ENCODE data around the gene HEATR5B.
"Not testable (repeated sequence)": the region's sequence is repeated elsewhere in the genome, so short reads cannot be mapped to it uniquely, and the experiment has no call there.

HEATR5B gene

DNA sequence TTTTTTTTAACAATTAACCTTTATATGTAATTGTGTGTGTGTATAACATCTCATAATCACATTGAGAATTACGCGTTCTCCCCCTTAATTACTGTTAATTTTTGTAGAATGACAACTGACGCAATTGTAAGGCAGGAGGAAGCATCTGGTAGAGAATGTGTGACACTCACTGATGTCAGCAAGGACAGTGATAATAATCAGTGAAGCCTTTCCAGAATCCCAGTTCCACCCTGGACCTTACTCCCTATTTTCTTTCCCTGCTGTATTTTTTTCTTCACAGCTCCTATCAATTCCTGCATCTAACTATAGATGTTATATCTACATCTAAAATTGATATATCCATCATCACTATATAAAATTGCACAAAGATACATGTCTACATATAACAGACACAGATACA, 101.7 kb downstream of the HEATR5B start:
- no peak for DNase-seq (ENCODE audit: extremely low read depth, low read depth)
- TF ChIP-seq, protein P1, sequence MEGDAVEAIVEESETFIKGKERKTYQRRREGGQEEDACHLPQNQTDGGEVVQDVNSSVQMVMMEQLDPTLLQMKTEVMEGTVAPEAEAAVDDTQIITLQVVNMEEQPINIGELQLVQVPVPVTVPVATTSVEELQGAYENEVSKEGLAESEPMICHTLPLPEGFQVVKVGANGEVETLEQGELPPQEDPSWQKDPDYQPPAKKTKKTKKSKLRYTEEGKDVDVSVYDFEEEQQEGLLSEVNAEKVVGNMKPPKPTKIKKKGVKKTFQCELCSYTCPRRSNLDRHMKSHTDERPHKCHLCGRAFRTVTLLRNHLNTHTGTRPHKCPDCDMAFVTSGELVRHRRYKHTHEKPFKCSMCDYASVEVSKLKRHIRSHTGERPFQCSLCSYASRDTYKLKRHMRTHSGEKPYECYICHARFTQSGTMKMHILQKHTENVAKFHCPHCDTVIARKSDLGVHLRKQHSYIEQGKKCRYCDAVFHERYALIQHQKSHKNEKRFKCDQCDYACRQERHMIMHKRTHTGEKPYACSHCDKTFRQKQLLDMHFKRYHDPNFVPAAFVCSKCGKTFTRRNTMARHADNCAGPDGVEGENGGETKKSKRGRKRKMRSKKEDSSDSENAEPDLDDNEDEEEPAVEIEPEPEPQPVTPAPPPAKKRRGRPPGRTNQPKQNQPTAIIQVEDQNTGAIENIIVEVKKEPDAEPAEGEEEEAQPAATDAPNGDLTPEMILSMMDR (IDR thresholded peaks at IDR 0.05; ENCODE audit: low read depth, low read length): no peak

DNA sequence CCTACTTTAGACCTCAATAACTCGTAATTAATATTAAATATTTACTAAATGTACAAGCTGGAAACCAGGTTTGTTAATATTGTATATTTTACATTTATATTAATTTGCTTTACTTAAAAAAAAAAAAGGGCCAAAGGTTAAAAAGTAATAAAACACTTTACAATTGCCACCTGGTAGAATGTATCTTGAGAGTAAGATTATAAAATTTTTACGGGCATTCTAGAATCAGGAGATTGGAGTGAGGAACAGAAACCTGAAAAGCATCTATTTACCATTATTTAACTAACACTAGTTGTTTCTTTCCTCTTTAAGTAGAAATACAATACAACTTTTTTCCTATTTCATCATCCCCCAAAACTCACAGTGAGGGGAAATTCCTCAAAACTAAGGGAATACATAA, 102.3 kb downstream of the HEATR5B start:
- TF ChIP-seq, protein P1 (IDR thresholded peaks at IDR 0.05; ENCODE audit: low read depth, low read length): no peak
- no peak for DNase-seq (ENCODE audit: extremely low read depth, low read depth)

DNA sequence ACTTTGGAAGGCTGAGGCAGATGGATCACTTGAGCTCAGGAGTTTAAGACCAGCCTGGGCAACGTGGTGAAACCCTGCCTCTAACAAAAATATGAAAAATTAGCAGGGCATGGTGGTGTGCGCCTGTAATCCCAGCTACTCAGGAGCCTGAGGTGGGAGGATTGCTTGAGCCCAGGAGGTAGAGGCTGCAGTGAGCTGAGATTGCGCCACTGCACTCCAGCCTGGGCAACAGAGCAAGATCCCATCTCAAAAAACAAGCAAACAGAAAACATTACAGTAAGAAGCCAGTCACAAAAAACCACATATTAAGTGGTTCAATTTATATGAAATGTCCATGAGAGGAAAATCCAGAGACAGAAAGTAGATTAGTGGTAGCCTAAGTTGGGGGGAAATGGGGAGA, 105.2 kb downstream of the HEATR5B start:
- DNase-seq (ENCODE audit: extremely low read depth, low read depth): not testable (repeated sequence)

DNA sequence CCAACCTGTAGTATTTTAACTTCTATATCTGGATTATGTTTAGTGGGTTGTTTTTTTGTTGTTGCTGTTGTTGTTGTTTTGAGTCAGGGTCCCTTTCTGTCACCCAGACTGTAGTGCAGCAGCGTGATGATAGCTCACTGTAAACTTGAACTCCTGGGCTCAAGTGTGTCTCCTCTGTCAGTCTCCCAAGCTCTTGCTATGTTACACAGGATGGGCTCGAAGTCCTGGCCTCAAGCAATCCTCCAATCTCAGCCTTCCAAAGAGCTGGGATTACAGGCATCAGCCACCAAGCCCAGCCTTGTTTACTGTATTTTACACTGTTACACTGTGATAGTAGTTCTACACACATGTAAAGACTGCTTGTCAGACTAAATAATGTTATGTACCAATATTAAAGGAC, 108.1 kb downstream of the HEATR5B start:
- no peak for DNase-seq (ENCODE audit: extremely low read depth, low read depth)
- TF ChIP-seq, protein P1 (IDR thresholded peaks at IDR 0.05; ENCODE audit: low read depth, low read length): no peak

DNA sequence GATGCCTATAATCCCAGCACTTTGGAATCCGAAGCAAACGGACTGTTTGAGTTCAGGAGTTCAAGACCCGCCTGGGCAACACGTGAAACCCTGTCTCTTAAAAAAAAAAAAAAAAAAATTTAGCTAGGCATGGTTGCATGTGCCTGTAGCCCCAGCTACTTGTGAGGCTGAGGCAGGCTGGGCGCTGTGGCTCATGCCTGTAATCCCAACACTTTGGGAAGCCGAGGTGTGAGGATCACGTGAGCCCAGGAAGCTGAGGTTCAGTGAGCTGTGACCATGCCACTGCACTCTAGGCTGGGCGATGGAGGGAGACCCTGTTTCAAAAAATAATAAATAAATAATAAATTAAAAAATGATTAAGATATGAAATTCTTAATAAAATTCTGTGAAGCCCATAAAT, 108.9 kb downstream of the HEATR5B start:
- TF ChIP-seq, protein P1 (IDR thresholded peaks at IDR 0.05; ENCODE audit: low read depth, low read length): no peak
- DNase-seq (ENCODE audit: extremely low read depth, low read depth): no peak

DNA sequence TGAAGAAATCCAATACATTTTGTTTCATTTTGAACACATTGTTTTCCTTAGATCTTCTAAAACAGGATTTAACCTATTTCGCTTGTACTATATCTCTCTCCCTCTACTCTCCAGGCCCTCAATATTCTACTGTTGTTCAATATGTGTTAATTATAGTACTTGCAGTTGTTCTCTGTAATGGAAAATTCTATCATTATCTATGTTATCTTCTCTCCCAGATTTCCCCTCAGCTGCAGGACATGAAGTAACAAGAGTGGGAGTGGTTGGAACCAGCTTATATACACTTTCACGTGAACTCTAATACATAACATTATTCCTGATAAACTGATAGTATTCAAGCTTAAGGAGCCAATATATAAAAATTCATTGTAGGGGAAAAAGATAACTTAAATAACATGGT, 110.9 kb downstream of the HEATR5B start:
- DNase-seq (ENCODE audit: extremely low read depth, low read depth): no peak
- TF ChIP-seq, protein P1 (IDR thresholded peaks at IDR 0.05; ENCODE audit: low read depth, low read length): no peak

DNA sequence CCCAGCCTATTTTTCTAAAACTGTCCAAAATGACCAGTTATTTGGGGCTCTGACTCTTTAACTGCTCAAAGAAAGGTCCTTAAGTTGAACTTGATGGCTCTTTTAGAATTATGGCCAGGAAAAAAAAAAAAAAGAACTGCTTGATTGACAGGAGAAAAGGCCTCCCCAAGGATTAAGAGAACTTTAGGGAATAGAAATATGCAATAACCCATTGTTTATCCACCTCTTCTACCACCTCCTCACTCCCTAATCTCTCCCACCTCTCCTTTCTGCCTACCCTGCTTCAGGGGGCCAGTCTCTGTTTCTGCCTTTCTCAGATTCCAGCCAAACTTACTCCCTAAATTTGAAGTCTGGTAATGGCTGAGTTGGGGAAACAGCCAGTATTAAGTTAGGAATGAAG, 112.2 kb downstream of the HEATR5B start:
- TF ChIP-seq, protein P1 (IDR thresholded peaks at IDR 0.05; ENCODE audit: low read depth, low read length): no peak
- DNase-seq (ENCODE audit: extremely low read depth, low read depth): no peak

DNA sequence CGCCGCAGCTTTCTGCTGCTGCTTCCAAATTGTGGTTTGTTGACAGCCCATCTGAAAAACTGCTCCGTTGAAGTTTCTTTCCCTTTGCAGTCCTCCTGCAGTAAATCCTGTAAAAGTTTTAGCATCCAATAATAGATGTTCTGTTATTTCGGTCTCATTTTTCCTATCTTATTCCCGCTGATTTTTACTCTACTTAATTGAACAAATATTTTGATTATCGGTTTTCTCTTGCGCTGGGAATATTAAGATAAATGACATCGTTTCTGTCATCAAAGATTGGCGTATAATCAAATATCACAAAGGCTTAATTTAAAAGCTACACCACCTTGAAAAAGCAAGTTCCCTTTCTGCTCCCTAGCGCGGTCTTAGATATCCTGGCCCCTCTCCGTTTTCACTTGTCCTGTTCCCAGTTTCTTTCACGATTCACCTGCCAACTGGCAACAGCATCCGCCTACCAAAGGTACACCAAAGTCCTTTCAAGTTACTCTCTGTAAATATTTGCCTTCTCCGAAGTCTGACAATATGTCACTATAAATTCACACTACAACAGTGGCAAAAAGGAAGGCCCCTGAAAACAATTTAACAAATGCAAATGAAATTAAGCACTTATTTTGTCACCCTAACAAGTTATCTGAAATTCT, 116.8 kb downstream of the HEATR5B start:
- no peak for DNase-seq (ENCODE audit: extremely low read depth, low read depth)
- TF ChIP-seq, protein P1 (IDR thresholded peaks at IDR 0.05; ENCODE audit: low read depth, low read length): no peak
